WTC11 (cell line): ENCODE results near the gene RAP1GDS1. TPM values are rescaled to one million over a fixed set of nuclear protein-coding genes. Genes with fewer than 3 reads are reported as not detected.
"Not testable (repeated sequence)": the region's sequence is repeated elsewhere in the genome, so short reads cannot be mapped to it uniquely, and the experiment has no call there.

ENCODE experiments used
- ATAC-seq: fragments of 200-7000 bp; cut with Tn5 transposase; 2 replicates; pipeline ENCODE4 v1.10.0; 2021; ENCODE audit warnings: mild to moderate bottlenecking, moderate library complexity
- CTCF ChIA-PET: fragments of 300-600 bp; sonication (Branson Sonifier 250); formaldehyde crosslinking; loops from one replicate; lab custom pipeline; 2021; ENCODE audit warnings: antibody characterized with exemption; lab: Charles Lee
- POLR2A ChIA-PET: fragments of 350-600 bp; sonication (Branson Sonifier 250); formaldehyde crosslinking; loops from one replicate; lab custom pipeline; 2021; ENCODE audit warnings: antibody characterized with exemption; lab: Charles Lee
- DNase-seq: peaks from one replicate; pipeline ENCODE4 v3.0.0; 2021; ENCODE audit warnings: low spot score
- H3K27ac Mint-ChIP-seq: 2 replicates; pipeline ENCODE4 v1.8.0; 2021; ENCODE audit warnings: mixed read lengths
- H3K27me3 Mint-ChIP-seq: 2 replicates; pipeline ENCODE4 v1.8.0; 2021; ENCODE audit warnings: low read depth, mild to moderate bottlenecking, moderate library complexity, mixed read lengths
- H3K36me3 Mint-ChIP-seq: 2 replicates; pipeline ENCODE4 v1.8.0; 2021; ENCODE audit warnings: mixed read lengths
- H3K4me1 Mint-ChIP-seq: 2 replicates; pipeline ENCODE4 v1.8.0; 2022; ENCODE audit warnings: mixed read lengths
- H3K4me3 Mint-ChIP-seq: 2 replicates; pipeline ENCODE4 v1.8.0; 2021; ENCODE audit warnings: mild to moderate bottlenecking, moderate library complexity, mixed read lengths
- H3K9me3 Mint-ChIP-seq: 2 replicates; pipeline ENCODE4 v1.8.0; 2021; ENCODE audit warnings: mixed read lengths
- AR ChIP-seq: fragments of 250-450 bp; sonication (Bioruptor Pico); IDR thresholded peaks from 2 replicates; pipeline ENCODE4 v1.9.0; 2021; ENCODE audit warnings: mild to moderate bottlenecking
- ARID4B ChIP-seq: sonication (generic); formaldehyde crosslinking; IDR thresholded peaks from 2 replicates; pipeline ENCODE4 v1.8.0; 2023; ENCODE audit warnings: missing genetic modification reagents, mild to moderate bottlenecking, borderline replicate concordance
- CTCF ChIP-seq: fragments of 200-600 bp; IDR thresholded peaks from 2 replicates; pipeline ENCODE4 v1.8.0; 2022; ENCODE audit warnings: antibody characterized with exemption
- ESRRA ChIP-seq: sonication (generic); formaldehyde crosslinking; IDR thresholded peaks from 2 replicates; pipeline ENCODE4 v1.8.1; 2022; ENCODE audit warnings: mild to moderate bottlenecking, missing genetic modification reagents, borderline replicate concordance
- HMGA2 ChIP-seq: fragments of 250-450 bp; sonication (Bioruptor Pico); IDR thresholded peaks from 2 replicates; pipeline ENCODE4 v1.4.0; 2021; ENCODE audit warnings: mild to moderate bottlenecking, moderate library complexity
- JUN ChIP-seq: sonication (generic); formaldehyde crosslinking; IDR thresholded peaks from 2 replicates; pipeline ENCODE4 v1.8.0; 2023; ENCODE audit warnings: mild to moderate bottlenecking, missing genetic modification reagents
- MLX ChIP-seq: sonication (generic); formaldehyde crosslinking; IDR thresholded peaks from 2 replicates; pipeline ENCODE4 v1.8.1; 2023; ENCODE audit warnings: mild to moderate bottlenecking, missing genetic modification reagents, moderate library complexity
- NFATC4 ChIP-seq: fragments of 250-450 bp; sonication (Bioruptor Pico); IDR thresholded peaks from 2 replicates; pipeline ENCODE4 v1.9.0; 2021; ENCODE audit warnings: mild to moderate bottlenecking
- SMAD4 ChIP-seq: sonication (generic); formaldehyde crosslinking; IDR thresholded peaks from 2 replicates; pipeline ENCODE4 v1.8.0; 2022; ENCODE audit warnings: mild to moderate bottlenecking, missing genetic modification reagents
- SOX15 ChIP-seq: fragments of 250-450 bp; sonication (Bioruptor Pico); IDR thresholded peaks from 2 replicates; pipeline ENCODE4 v1.9.0; 2021; ENCODE audit warnings: mild to moderate bottlenecking
- STAT6 ChIP-seq: sonication (generic); formaldehyde crosslinking; conservative IDR thresholded peaks from 2 replicates; pipeline ENCODE4 v1.8.1; 2023; ENCODE audit warnings: mild to moderate bottlenecking, low read depth, missing genetic modification reagents, moderate library complexity
- TCF7 ChIP-seq: sonication (generic); formaldehyde crosslinking; IDR thresholded peaks from 2 replicates; pipeline ENCODE4 v1.8.0; 2022; ENCODE audit warnings: mild to moderate bottlenecking, low read depth, missing genetic modification reagents, moderate library complexity
- TEAD4 ChIP-seq: sonication (generic); formaldehyde crosslinking; IDR thresholded peaks from 2 replicates; pipeline ENCODE4 v1.8.0; 2022; ENCODE audit warnings: mild to moderate bottlenecking, missing genetic modification reagents
- TP53 ChIP-seq: sonication (generic); formaldehyde crosslinking; IDR thresholded peaks from 2 replicates; pipeline ENCODE4 v1.8.1; 2023; ENCODE audit warnings: mild to moderate bottlenecking, missing genetic modification reagents
- ZNF281 ChIP-seq: sonication (generic); formaldehyde crosslinking; IDR thresholded peaks from 2 replicates; pipeline ENCODE4 v1.8.0; 2023; ENCODE audit warnings: mild to moderate bottlenecking, missing genetic modification reagents
- total RNA-seq: library from RNA; stranded (reverse); gene quantifications from 3 replicates; pipeline ENCODE4 v1.2.3, GENCODE V29; 2021

RAP1GDS1 gene
- total RNA-seq, 1 experiment from 2014 or later = 29.9 TPM

- no peak for TF ChIP-seq AR (CRISPR knock-in tag)
These were observed 150.5 kb downstream of the RAP1GDS1 start (continued) for GRCh38 chr4:98411731-98412130.

GRCh38 chr4:98416844-98417243 is 155.7 kb downstream of the RAP1GDS1 start:
- no peak overlapping the region for H3K4me3 Mint-ChIP-seq
- H3K9me3 Mint-ChIP-seq = peaks cover 14% of the 10 kb centered on the region
- no peak overlapping the region for H3K27ac Mint-ChIP-seq
- H3K27me3 Mint-ChIP-seq = no peaks in the 10 kb centered on the region; the same call in 1 of the 2 replicates
- ATAC-seq (no peak), DNase-seq (no peak)
- no peaks in the 10 kb centered on the region for H3K4me1 Mint-ChIP-seq
- CTCF ChIA-PET = interaction anchor here (1.1 kb wide), 1 partner anchor 304 kb away, joined by 3 read pairs; no protein-coding TSS in a partner anchor
- peaks cover 27% of the 10 kb centered on the region for H3K36me3 Mint-ChIP-seq
- TF ChIP-seq SMAD4 (CRISPR knock-in tag) = no peak
- TF ChIP-seq JUN (CRISPR knock-in tag) = no peak
- no peak for TF ChIP-seq TP53 (CRISPR knock-in tag)
- TF ChIP-seq ZNF281 (CRISPR knock-in tag) = no peak
- TF ChIP-seq SOX15 (CRISPR knock-in tag) = no peak
- no peak for TF ChIP-seq NFATC4
- POLR2A ChIA-PET = no interaction called here

- CTCF ChIA-PET, H3K27ac Mint-ChIP-seq, DNase-seq, H3K27me3 Mint-ChIP-seq, POLR2A ChIA-PET, H3K4me3 Mint-ChIP-seq, ATAC-seq, H3K4me1 Mint-ChIP-seq: not testable (repeated sequence)
- peaks cover 19% of the 10 kb centered on the region for H3K9me3 Mint-ChIP-seq
- TF ChIP-seq HMGA2 (CRISPR knock-in tag) = peak; percentile 62; the same call in 1 of the 2 replicates
- H3K36me3 Mint-ChIP-seq = peaks cover 39% of the 10 kb centered on the region
These were observed 159.0 kb downstream of the RAP1GDS1 start for GRCh38 chr4:98420151-98420550.

GRCh38 chr4:98421111-98421510 is 159.9 kb downstream of the RAP1GDS1 start:
- TF ChIP-seq HMGA2 (CRISPR knock-in tag) (no peak), JUN (CRISPR knock-in tag) (no peak), CTCF (no peak), ARID4B (CRISPR knock-in tag) (no peak), ESRRA (CRISPR knock-in tag) (no peak), TCF7 (CRISPR knock-in tag) (no peak), STAT6 (CRISPR knock-in tag) (no peak), MLX (CRISPR knock-in tag) (no peak), TEAD4 (CRISPR knock-in tag) (no peak)
- TF ChIP-seq, all 79 proteins: peak for 0
- H3K4me1 Mint-ChIP-seq = no peaks in the 10 kb centered on the region
- H3K9me3 Mint-ChIP-seq = peaks cover 26% of the 10 kb centered on the region
- no peaks in the 10 kb centered on the region for H3K27me3 Mint-ChIP-seq
- ATAC-seq = no peak
- H3K4me3 Mint-ChIP-seq = no peak overlapping the region
- DNase-seq = no peak
- POLR2A ChIA-PET = no interaction called here
- peaks cover 45% of the 10 kb centered on the region for H3K36me3 Mint-ChIP-seq
- CTCF ChIA-PET = interaction anchor here (1.0 kb wide), 1 partner anchor 46 kb away, joined by 3 read pairs; no protein-coding TSS in a partner anchor
- H3K27ac Mint-ChIP-seq = no peak overlapping the region
